Glutamatergic neuron (in vitro differentiated cells): ENCODE data around the gene FXYD1. TPM values are rescaled to one million over a fixed set of nuclear protein-coding genes. Genes with fewer than 3 reads are reported as not detected.

Experiments used
- DNase-seq: peaks from one replicate; pipeline ENCODE4 v3.0.0; 2022
- H3K27ac Mint-ChIP-seq: one replicate; pipeline ENCODE4 v1.8.0; 2020; ENCODE audit warnings: mild to moderate bottlenecking, mixed read lengths, inconsistent platforms; ENCODE audit not compliant: unreplicated experiment
- H3K27me3 Mint-ChIP-seq: one replicate; pipeline ENCODE4 v1.8.0; 2020; ENCODE audit warnings: mild to moderate bottlenecking, moderate library complexity, mixed read lengths, inconsistent platforms; ENCODE audit not compliant: unreplicated experiment
- H3K36me3 Mint-ChIP-seq: one replicate; pipeline ENCODE4 v1.8.0; 2020; ENCODE audit warnings: mild to moderate bottlenecking, mixed read lengths, inconsistent platforms; ENCODE audit not compliant: unreplicated experiment
- H3K4me1 Mint-ChIP-seq: one replicate; pipeline ENCODE4 v1.8.0; 2020; ENCODE audit warnings: mild to moderate bottlenecking, low read depth, mixed read lengths, inconsistent platforms; ENCODE audit not compliant: unreplicated experiment
- H3K4me3 Mint-ChIP-seq: one replicate; pipeline ENCODE4 v1.8.0; 2020; ENCODE audit warnings: mild to moderate bottlenecking, mixed read lengths, inconsistent platforms; ENCODE audit not compliant: unreplicated experiment
- H3K9me3 Mint-ChIP-seq: one replicate; pipeline ENCODE4 v1.8.0; 2020; ENCODE audit warnings: mild to moderate bottlenecking, moderate library complexity, mixed read lengths, inconsistent platforms; ENCODE audit not compliant: unreplicated experiment
- total RNA-seq: library from RNA; stranded (reverse); fragmentation: NEBNext Ultra II Directional; extraction: Animal tissue kit (Norgen Biotek cat#: 25700); gene quantifications from one replicate; pipeline ENCODE4 v1.2.1, GENCODE V29; 2021; ENCODE audit not compliant: unreplicated experiment
- TF ChIP-seq, protein P1 (sequence below): fragments of 200-600 bp; sonication (generic); IDR thresholded peaks from one replicate; pipeline ENCODE4 v1.5.0; 2021; ENCODE audit not compliant: partially characterized antibody, unreplicated experiment

Gene FXYD1
- total RNA-seq, 1 donor from 2014 or later: not detected

GRCh38 chr19:35105047-35105410 lies 33.6 kb upstream of the FXYD1 start:
- Mint-ChIP-seq H3K27me3 (no peaks in the 10 kb centered on the region), H3K36me3 (no peaks in the 10 kb centered on the region), H3K4me3 (no peak overlapping the region), H3K4me1 (no peaks in the 10 kb centered on the region), H3K9me3 (peaks cover 3% of the 10 kb centered on the region), H3K27ac (no peak overlapping the region)
- DNase-seq: no peak
- TF ChIP-seq, protein P1, sequence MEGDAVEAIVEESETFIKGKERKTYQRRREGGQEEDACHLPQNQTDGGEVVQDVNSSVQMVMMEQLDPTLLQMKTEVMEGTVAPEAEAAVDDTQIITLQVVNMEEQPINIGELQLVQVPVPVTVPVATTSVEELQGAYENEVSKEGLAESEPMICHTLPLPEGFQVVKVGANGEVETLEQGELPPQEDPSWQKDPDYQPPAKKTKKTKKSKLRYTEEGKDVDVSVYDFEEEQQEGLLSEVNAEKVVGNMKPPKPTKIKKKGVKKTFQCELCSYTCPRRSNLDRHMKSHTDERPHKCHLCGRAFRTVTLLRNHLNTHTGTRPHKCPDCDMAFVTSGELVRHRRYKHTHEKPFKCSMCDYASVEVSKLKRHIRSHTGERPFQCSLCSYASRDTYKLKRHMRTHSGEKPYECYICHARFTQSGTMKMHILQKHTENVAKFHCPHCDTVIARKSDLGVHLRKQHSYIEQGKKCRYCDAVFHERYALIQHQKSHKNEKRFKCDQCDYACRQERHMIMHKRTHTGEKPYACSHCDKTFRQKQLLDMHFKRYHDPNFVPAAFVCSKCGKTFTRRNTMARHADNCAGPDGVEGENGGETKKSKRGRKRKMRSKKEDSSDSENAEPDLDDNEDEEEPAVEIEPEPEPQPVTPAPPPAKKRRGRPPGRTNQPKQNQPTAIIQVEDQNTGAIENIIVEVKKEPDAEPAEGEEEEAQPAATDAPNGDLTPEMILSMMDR: no peak

DNA sequence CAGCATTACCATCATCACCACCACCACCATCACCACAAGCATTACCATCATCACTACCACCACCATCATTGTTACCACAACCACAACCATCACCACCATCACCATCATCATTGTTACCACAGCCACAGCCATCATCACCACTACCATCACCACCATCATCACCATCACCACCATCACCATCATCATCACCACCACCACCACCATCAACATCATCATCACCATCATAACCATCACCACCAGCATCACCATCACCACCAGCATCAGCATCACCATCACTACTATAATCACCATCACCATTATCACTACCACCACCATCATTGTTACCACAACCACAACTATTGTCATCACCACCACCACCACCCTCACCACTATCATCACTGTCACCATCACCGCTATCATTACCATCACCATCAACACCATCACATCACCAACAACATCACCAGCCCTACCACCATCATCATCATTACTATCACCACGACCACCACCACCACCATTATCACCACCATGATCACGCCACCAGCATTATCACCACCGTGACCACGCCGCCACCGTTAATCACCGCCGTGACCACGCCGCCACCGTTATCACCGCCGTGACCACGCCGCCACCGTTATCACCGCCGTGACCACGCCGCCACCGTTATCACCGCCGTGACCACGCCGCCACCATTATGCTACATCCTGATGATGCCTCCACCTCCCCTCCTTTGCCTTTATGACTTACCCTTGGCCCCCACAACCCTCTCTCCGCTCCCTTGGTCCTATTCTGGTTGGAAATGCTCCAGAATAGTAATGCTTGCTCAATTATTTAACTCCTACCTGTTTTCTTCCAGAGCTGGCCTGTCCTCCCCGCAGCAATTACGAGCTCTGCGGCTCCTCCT lies 33.0 kb upstream of the FXYD1 start:
- TF ChIP-seq, protein P1: no peak
- Mint-ChIP-seq H3K27ac (no peak overlapping the region), H3K36me3 (no peaks in the 10 kb centered on the region), H3K4me3 (no peak overlapping the region), H3K9me3 (peaks cover 3% of the 10 kb centered on the region), H3K4me1 (peaks cover under 1% of the 10 kb centered on the region), H3K27me3 (no peaks in the 10 kb centered on the region)
- DNase-seq: no peak

DNA sequence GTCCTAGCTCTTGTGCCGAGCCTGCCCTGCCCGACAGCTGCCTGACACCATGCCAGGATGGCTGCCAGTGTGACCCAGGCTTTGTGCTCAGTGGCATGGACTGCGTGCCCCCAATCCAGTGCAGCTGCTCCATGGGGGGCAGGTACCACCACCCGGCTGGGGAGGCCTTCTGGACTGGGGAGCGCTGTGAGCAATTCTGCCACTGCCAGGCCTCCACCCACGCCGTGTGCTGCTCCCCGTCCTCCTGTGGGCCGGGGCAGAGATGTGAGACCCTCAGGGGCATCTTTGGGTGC lies 32.4 kb upstream of the FXYD1 start:
- H3K27me3 Mint-ChIP-seq: no peaks in the 10 kb centered on the region
- no peak overlapping the region for H3K27ac Mint-ChIP-seq
- peaks cover 4% of the 10 kb centered on the region for H3K4me1 Mint-ChIP-seq
- no peak for DNase-seq
- peaks cover 3% of the 10 kb centered on the region for H3K9me3 Mint-ChIP-seq
- no peak overlapping the region for H3K4me3 Mint-ChIP-seq
- TF ChIP-seq, protein P1: no peak
- no peaks in the 10 kb centered on the region for H3K36me3 Mint-ChIP-seq

DNA sequence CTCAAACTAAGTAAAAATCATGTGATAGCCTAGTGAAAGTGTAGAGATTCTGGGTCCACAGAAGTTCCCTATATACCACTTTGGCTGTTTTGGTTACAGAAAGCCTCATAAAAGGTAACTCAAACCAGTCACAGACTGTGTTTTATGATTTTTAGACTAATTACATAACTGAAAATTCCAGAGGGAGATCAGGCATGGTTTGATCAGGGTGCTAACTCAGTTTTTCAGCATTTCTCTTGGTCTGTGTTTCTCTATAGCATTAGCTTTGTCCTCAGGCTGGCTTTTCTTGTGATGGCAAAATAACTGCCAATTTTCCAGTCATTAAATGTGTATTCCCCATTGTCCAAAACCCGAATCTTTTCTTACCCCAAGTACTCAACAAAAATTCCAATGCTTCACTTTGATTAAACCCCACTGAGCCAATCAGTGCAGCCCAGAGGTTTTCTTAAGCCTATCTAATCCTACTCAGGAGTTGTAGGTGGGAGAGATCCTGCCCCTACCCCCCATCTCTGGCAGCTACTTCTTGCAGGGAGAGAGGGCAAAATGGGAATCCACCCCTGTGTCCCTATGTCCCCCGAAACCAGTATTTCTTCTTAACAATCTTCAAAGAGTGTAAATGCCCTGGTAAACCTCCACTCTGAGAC lies 31.6 kb upstream of the FXYD1 start:
- Mint-ChIP-seq H3K27me3 (no peaks in the 10 kb centered on the region), H3K9me3 (peaks cover 3% of the 10 kb centered on the region), H3K4me3 (no peak overlapping the region), H3K36me3 (no peaks in the 10 kb centered on the region), H3K27ac (no peak overlapping the region), H3K4me1 (peaks cover 4% of the 10 kb centered on the region)
- TF ChIP-seq, protein P1: no peak
- DNase-seq: no peak

- Mint-ChIP-seq H3K4me1 (peaks cover 4% of the 10 kb centered on the region), H3K27ac (no peak overlapping the region), H3K9me3 (peaks cover 3% of the 10 kb centered on the region), H3K4me3 (no peak overlapping the region), H3K27me3 (no peaks in the 10 kb centered on the region), H3K36me3 (no peaks in the 10 kb centered on the region)
- TF ChIP-seq, protein P1: no peak
- DNase-seq: no peak
These were observed 31.1 kb upstream of the FXYD1 start for GRCh38 chr19:35107545-35107944.
